Endodermal cell (in vitro differentiated cells): ENCODE data around the gene RPS15. TPM values are rescaled to one million over a fixed set of nuclear protein-coding genes. Genes with fewer than 3 reads are reported as not detected.

ENCODE experiments used
- DNase-seq: peaks from one replicate; pipeline ENCODE4 v3.0.0-alpha.2; 2017
- H3K27ac ChIP-seq: 2 replicates; pipeline ENCODE4 v1.5.1; 2013; ENCODE audit warnings: mild to moderate bottlenecking, low read depth, low read length, moderate library complexity
- H3K27me3 ChIP-seq: 2 replicates; pipeline ENCODE4 v1.6.1; 2013; ENCODE audit warnings: mild to moderate bottlenecking, low read length, moderate library complexity; ENCODE audit not compliant: insufficient read depth, control insufficient read depth, poor library complexity, severe bottlenecking
- H3K36me3 ChIP-seq: 2 replicates; pipeline ENCODE4 v1.7.0; 2013; ENCODE audit warnings: mild to moderate bottlenecking, low read length, moderate library complexity; ENCODE audit not compliant: control insufficient read depth, insufficient read depth
- H3K4me1 ChIP-seq: one replicate; pipeline ENCODE4 v1.7.0; 2013; ENCODE audit warnings: low read length; ENCODE audit not compliant: control insufficient read depth, insufficient read depth
- H3K4me3 ChIP-seq: 2 replicates; pipeline ENCODE4 v1.5.1; 2013; ENCODE audit warnings: mild to moderate bottlenecking, low read length, moderate library complexity
- H3K9ac ChIP-seq: 2 replicates; pipeline ENCODE4 v1.6.1; 2013; ENCODE audit warnings: mild to moderate bottlenecking, low read length, moderate library complexity; ENCODE audit not compliant: poor library complexity, severe bottlenecking; ENCODE audit errors: extremely low read depth
- H3K9me3 ChIP-seq: 2 replicates; pipeline ENCODE4 v1.6.1; 2013; ENCODE audit warnings: mild to moderate bottlenecking, low read length, moderate library complexity; ENCODE audit not compliant: control insufficient read depth
- H3K27ac Mint-ChIP-seq: 2 replicates; pipeline ENCODE4 v1.8.0; 2020; ENCODE audit warnings: mixed read lengths
- H3K27me3 Mint-ChIP-seq: 2 replicates; pipeline ENCODE4 v1.8.0; 2021; ENCODE audit warnings: mild to moderate bottlenecking, mixed read lengths; ENCODE audit not compliant: insufficient read depth
- H3K36me3 Mint-ChIP-seq: 2 replicates; pipeline ENCODE4 v1.8.0; 2020; ENCODE audit warnings: low read depth, mixed read lengths
- H3K4me1 Mint-ChIP-seq: 2 replicates; pipeline ENCODE4 v1.8.0; 2020; ENCODE audit warnings: mixed read lengths
- H3K4me3 Mint-ChIP-seq: 2 replicates; pipeline ENCODE4 v1.8.0; 2020; ENCODE audit warnings: mild to moderate bottlenecking, moderate library complexity, mixed read lengths
- H3K9me3 Mint-ChIP-seq: 2 replicates; pipeline ENCODE4 v1.8.0; 2020; ENCODE audit warnings: mild to moderate bottlenecking, mixed read lengths
- WGBS, 2 experiments: methylation state at CpG; one replicate each; pipeline versions ENCODE4 v1.1.5 to v1.1.7; 2013; ENCODE audit warnings: missing lambda C conversion rate in 2 of 2, mixed read lengths in 1 of 2; ENCODE audit not compliant: insufficient coverage in 1 of 2, insufficient read length in 1 of 2; 5-methylcytosine and 5-hydroxymethylcytosine counted together
- total RNA-seq, 2 donors: library from RNA; stranded (reverse); fragmentation: NEBNext Ultra II Directional in 1 of 2; extraction: Animal tissue kit (Norgen Biotek cat#: 25700) in 1 of 2; gene quantifications; 2 replicates in 1 of 2; 3 replicates in 1 of 2; pipeline ENCODE4 v1.2.1, GENCODE V29; 2021
- TF ChIP-seq, protein P1 (sequence below): fragments of 200-600 bp; sonication (generic); conservative IDR thresholded peaks from 2 replicates; pipeline ENCODE4 v1.5.0; 2021; ENCODE audit warnings: antibody characterized with exemption, mild to moderate bottlenecking

Gene RPS15
- total RNA-seq, 2 donors from 2014 or later = 1,298 to 1,321 TPM

DNA sequence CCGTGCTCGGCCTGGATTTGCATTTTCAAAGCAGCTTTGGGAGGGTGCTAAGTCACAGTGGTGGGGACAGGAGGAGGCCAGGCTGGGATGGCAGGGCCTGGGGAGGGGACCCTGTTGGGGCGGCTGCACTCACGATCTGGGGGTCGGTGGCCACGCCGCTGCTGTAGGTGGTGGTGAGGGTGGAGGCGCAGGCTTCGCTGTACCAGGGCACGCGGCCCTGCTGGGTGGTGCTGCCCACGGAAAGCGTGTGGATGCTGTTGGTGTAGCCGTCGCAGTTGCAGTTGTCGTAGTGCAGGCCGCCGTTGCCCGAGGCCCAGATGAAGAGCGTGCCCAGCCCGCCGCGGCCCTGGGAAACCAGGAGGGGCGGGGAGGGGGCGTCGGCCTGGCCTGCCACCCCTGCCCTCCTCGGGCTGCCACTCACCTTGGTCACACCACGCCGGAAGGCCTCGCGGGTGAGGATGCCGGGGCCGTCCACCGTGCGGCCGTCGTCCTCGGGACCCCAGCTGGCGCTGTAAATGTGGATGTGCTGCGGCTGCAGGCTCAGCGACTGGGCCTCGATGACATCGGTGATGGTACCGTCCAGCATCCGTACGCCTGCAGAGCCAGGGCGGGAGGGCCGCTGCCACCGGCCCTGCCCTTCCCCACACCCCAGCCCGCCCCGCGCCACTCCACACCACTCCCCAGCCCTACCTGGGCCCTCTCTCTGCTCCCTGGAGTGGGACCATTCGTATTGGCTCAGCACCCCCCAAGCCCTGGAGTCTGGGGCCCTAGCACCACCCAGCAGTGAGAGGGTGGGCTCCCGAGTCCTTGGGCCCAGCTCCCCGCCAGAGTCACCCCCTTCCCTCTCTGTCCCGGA is 48.8 kb downstream of the RPS15 start:
- peaks cover 8% of the 10 kb centered on the region for H3K27me3 ChIP-seq
- no peak overlapping the region for H3K4me3 ChIP-seq
- no peaks in the 10 kb centered on the region for H3K9me3 ChIP-seq
- H3K36me3 ChIP-seq = no peaks in the 10 kb centered on the region
- no peak overlapping the region for H3K9ac ChIP-seq
- Mint-ChIP-seq H3K36me3 (peaks cover 3% of the 10 kb centered on the region), H3K4me3 (no peak overlapping the region), H3K9me3 (no peaks in the 10 kb centered on the region), H3K27me3 (peaks cover 6% of the 10 kb centered on the region), H3K27ac (no peak overlapping the region), H3K4me1 (peaks cover 4% of the 10 kb centered on the region)
- no peaks in the 10 kb centered on the region for H3K4me1 ChIP-seq
- WGBS, 2 experiments = 94% methylated on average over 33 to 56 of the region's 56 CpGs
- DNase-seq = no peak
- H3K27ac ChIP-seq = no peak overlapping the region
- TF ChIP-seq, protein P1, sequence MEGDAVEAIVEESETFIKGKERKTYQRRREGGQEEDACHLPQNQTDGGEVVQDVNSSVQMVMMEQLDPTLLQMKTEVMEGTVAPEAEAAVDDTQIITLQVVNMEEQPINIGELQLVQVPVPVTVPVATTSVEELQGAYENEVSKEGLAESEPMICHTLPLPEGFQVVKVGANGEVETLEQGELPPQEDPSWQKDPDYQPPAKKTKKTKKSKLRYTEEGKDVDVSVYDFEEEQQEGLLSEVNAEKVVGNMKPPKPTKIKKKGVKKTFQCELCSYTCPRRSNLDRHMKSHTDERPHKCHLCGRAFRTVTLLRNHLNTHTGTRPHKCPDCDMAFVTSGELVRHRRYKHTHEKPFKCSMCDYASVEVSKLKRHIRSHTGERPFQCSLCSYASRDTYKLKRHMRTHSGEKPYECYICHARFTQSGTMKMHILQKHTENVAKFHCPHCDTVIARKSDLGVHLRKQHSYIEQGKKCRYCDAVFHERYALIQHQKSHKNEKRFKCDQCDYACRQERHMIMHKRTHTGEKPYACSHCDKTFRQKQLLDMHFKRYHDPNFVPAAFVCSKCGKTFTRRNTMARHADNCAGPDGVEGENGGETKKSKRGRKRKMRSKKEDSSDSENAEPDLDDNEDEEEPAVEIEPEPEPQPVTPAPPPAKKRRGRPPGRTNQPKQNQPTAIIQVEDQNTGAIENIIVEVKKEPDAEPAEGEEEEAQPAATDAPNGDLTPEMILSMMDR = no peak

DNA sequence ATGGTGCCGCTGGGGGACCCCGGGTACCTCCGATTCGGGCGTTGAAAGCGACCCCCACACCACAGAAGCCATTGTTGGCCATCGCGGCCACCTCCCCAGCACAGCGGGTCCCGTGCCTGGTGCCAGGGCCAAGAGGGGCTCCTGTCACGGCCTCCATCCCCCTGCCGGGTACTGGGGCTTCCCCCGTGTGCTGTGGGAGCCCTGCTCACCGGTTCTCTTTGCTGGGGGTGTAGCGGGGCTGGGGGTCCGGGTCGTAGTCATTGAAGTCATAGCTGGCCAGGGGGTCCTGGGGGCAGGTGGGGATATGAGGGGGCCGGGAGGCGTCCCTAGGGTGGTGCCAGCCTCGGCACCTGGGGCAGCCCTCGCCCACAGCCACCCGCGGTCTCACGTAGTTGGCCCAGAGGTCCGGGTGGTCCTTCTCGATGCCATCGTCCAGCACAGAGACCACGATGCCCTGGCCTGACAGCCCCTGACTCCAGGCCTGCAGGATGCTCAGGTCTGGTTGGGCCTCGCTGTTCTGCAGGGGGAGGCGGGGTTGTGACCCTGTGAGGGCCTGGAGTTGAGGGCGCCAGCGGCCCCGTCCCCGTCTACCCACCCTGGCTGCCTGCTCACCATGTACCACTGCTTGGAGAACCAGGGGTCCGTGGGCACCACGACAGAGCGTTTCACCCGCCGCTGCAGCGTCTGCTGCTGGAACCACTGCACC is 49.5 kb downstream of the RPS15 start:
- Histone ChIP-seq H3K4me3 (no peak overlapping the region), H3K27ac (no peak overlapping the region), H3K9me3 (no peaks in the 10 kb centered on the region), H3K4me1 (no peaks in the 10 kb centered on the region), H3K36me3 (no peaks in the 10 kb centered on the region), H3K27me3 (peaks cover 16% of the 10 kb centered on the region), H3K9ac (no peak overlapping the region)
- no peak for DNase-seq
- no peak overlapping the region for H3K4me3 Mint-ChIP-seq
- H3K4me1 Mint-ChIP-seq = peaks cover 5% of the 10 kb centered on the region
- TF ChIP-seq, protein P1 = no peak
- H3K9me3 Mint-ChIP-seq = no peaks in the 10 kb centered on the region
- no peaks in the 10 kb centered on the region for H3K36me3 Mint-ChIP-seq
- H3K27ac Mint-ChIP-seq = no peak overlapping the region
- peaks cover 13% of the 10 kb centered on the region for H3K27me3 Mint-ChIP-seq
- WGBS, 2 experiments = 91 to 92% methylated on average over 13 to 40 of the region's 40 CpGs

DNA sequence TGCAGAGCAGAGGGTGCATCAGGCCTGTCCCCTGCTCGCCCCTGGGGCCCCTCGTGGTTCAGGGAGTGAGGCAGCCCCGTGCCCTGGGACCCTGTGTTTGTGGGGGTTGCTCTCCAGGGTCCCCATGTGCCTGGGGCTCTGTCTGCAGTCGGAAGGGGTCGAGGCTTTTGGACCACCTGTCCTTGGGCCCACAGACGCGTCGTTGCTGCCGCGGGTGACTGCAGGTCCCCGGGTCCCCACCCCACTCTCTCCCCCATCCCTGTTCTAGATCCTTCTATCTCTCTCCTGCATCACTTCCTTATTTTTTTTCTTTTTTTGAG is 50.0 kb downstream of the RPS15 start:
- Histone ChIP-seq H3K4me3 (no peak overlapping the region), H3K27me3 (peaks cover 16% of the 10 kb centered on the region), H3K9ac (no peak overlapping the region), H3K27ac (no peak overlapping the region), H3K4me1 (no peaks in the 10 kb centered on the region), H3K9me3 (no peaks in the 10 kb centered on the region), H3K36me3 (no peaks in the 10 kb centered on the region)
- H3K4me3 Mint-ChIP-seq = no peak overlapping the region
- H3K36me3 Mint-ChIP-seq = no peaks in the 10 kb centered on the region
- H3K4me1 Mint-ChIP-seq = peaks cover 5% of the 10 kb centered on the region
- peaks cover 18% of the 10 kb centered on the region for H3K27me3 Mint-ChIP-seq
- 93 to 95% methylated on average over 8 to 11 of the region's 11 CpGs for WGBS, 2 experiments
- TF ChIP-seq, protein P1 = no peak
- DNase-seq = no peak
- no peaks in the 10 kb centered on the region for H3K9me3 Mint-ChIP-seq
- no peak overlapping the region for H3K27ac Mint-ChIP-seq
